ENCODE measurements around the gene METTL17. TPM values are rescaled to one million over a fixed set of nuclear protein-coding genes. Genes with fewer than 3 reads are reported as not detected.
A peak's percentile ranks its signal among the peaks of the same experiment; 100 is the strongest.

The METTL17 gene
- total and polyA plus RNA-seq, 2 of the 13 experiments (the other 11 are each of a cell fraction or from before 2014, with no cell fraction given): 122 to 199 TPM

DNA sequence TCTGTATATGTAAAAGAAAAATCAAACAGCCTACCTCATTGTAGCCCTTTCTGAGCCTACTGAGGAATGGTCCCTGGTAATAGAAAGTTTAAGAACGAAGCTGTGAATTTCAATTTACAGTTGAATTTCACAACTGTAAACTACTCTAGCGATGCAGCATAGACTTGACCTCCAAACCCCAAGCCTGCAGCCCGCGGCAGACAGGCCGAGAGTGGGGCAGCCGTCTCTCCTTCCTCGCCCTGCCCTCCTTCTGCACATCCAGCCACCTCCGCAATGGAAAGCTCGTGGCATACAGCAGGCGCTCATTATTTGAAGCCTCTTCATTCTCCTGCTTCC, 19.2 kb upstream of the METTL17 start (continued):
- TF ChIP-seq, protein P1, sequence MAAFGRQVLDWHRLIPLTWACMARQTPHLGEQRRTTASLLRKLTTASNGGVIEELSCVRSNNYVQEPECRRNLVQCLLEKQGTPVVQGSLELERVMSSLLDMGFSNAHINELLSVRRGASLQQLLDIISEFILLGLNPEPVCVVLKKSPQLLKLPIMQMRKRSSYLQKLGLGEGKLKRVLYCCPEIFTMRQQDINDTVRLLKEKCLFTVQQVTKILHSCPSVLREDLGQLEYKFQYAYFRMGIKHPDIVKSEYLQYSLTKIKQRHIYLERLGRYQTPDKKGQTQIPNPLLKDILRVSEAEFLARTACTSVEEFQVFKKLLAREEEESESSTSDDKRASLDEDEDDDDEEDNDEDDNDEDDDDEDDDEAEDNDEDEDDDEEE (CRISPR knock-in tag; IDR thresholded peaks at IDR 0.05): 0 out of 2 replicates have a peak, but pooled peaks have one; percentile 32
- TF ChIP-seq POLR2AphosphoS5 (IDR thresholded peaks at IDR 0.05; ENCODE audit: low read depth, low read length) (no peak), WIZ (CRISPR knock-in tag; IDR thresholded peaks at IDR 0.05) (no peak), ZNF383 (CRISPR knock-in tag; IDR thresholded peaks at IDR 0.05; ENCODE audit: borderline replicate concordance) (no peak), REXO4 (CRISPR knock-in tag; IDR thresholded peaks at IDR 0.05; ENCODE audit: borderline replicate concordance) (no peak), ZNF468 (CRISPR knock-in tag; IDR thresholded peaks at IDR 0.05) (no peak), RNF2 (conservative IDR thresholded peaks at IDR 0.05; ENCODE audit: low read depth) (0 out of 2 replicates have a peak, but pooled peaks have one; percentile 44), KDM5A (IDR thresholded peaks at IDR 0.05; ENCODE audit: borderline replicate concordance, low read length) (no peak), ZNF543 (CRISPR knock-in tag; IDR thresholded peaks at IDR 0.05) (no peak), TGIF2 (CRISPR knock-in tag; IDR thresholded peaks at IDR 0.05) (no peak), RFXAP (CRISPR knock-in tag; IDR thresholded peaks at IDR 0.05; ENCODE audit: borderline replicate concordance) (no peak), ZKSCAN1 (IDR thresholded peaks at IDR 0.05; ENCODE audit: low read length) (no peak), RFX3 (CRISPR knock-in tag; IDR thresholded peaks at IDR 0.05) (no peak), GATA4 (IDR thresholded peaks at IDR 0.05; ENCODE audit: borderline replicate concordance, low read depth) (no peak), ZNF460 (CRISPR knock-in tag; IDR thresholded peaks at IDR 0.05; ENCODE audit: borderline replicate concordance) (no peak), NONO (IDR thresholded peaks at IDR 0.05) (no peak), NONO (CRISPR knock-in tag; conservative IDR thresholded peaks at IDR 0.05) (no peak; the same call in none of the 2 replicates), SIN3B (IDR thresholded peaks at IDR 0.05; ENCODE audit: low read length) (no peak), RARG (CRISPR knock-in tag; IDR thresholded peaks at IDR 0.05; ENCODE audit: low read depth) (no peak), ZNF20 (CRISPR knock-in tag; IDR thresholded peaks at IDR 0.05) (no peak), ZNF570 (CRISPR knock-in tag; IDR thresholded peaks at IDR 0.05; ENCODE audit: borderline replicate concordance) (no peak)
- TF ChIP-seq, protein P2, sequence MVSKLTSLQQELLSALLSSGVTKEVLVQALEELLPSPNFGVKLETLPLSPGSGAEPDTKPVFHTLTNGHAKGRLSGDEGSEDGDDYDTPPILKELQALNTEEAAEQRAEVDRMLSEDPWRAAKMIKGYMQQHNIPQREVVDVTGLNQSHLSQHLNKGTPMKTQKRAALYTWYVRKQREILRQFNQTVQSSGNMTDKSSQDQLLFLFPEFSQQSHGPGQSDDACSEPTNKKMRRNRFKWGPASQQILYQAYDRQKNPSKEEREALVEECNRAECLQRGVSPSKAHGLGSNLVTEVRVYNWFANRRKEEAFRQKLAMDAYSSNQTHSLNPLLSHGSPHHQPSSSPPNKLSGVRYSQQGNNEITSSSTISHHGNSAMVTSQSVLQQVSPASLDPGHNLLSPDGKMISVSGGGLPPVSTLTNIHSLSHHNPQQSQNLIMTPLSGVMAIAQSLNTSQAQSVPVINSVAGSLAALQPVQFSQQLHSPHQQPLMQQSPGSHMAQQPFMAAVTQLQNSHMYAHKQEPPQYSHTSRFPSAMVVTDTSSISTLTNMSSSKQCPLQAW (CRISPR knock-in tag; IDR thresholded peaks at IDR 0.05): no peak
- TF ChIP-seq, protein P3, sequence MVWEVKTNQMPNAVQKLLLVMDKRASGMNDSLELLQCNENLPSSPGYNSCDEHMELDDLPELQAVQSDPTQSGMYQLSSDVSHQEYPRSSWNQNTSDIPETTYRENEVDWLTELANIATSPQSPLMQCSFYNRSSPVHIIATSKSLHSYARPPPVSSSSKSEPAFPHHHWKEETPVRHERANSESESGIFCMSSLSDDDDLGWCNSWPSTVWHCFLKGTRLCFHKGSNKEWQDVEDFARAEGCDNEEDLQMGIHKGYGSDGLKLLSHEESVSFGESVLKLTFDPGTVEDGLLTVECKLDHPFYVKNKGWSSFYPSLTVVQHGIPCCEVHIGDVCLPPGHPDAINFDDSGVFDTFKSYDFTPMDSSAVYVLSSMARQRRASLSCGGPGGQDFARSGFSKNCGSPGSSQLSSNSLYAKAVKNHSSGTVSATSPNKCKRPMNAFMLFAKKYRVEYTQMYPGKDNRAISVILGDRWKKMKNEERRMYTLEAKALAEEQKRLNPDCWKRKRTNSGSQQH (CRISPR knock-in tag; IDR thresholded peaks at IDR 0.05; ENCODE audit: low read depth): no peak

All from HepG2 (cell line).